Activated T-cell treated with anti-CD3 and anti-CD28 coated beads, Interleukin-2, amount 50 U/mL, for 72 hours (primary cell): ENCODE results near the gene CCDC60. TPM values are rescaled to one million over a fixed set of nuclear protein-coding genes. Genes with fewer than 3 reads are reported as not detected.
A peak's percentile ranks its signal among the peaks of the same experiment; 100 is the strongest.

Experiments
- ATAC-seq, 2 donors: fragments of 150-1000 bp; cut with Tn5 transposase; replicated peaks in 1 of 2; 2 replicates each; pipeline ENCODE4 v1.10.0; 2021; ENCODE audit warnings: moderate library complexity in 2 of 2, mild to moderate bottlenecking in 1 of 2
- DNase-seq, 2 donors: peaks; one replicate each; pipeline ENCODE4 v3.0.0; 2021 to 2022; ENCODE audit warnings: mixed read lengths in 1 of 2
- H3K27ac Mint-ChIP-seq: one replicate; pipeline ENCODE4 v1.8.0; 2022; ENCODE audit warnings: mild to moderate bottlenecking, moderate library complexity, mixed read lengths
- H3K27me3 Mint-ChIP-seq: one replicate; pipeline ENCODE4 v1.8.0; 2022; ENCODE audit warnings: low read depth, mixed read lengths
- H3K36me3 Mint-ChIP-seq, 2 donors: one replicate each; pipeline ENCODE4 v1.8.0; 2022; ENCODE audit warnings: mixed read lengths in 2 of 2, mild to moderate bottlenecking in 1 of 2; ENCODE audit not compliant: insufficient read depth in 2 of 2
- H3K4me1 Mint-ChIP-seq: one replicate; pipeline ENCODE4 v1.8.0; 2022; ENCODE audit warnings: low read depth, mixed read lengths
- H3K4me3 Mint-ChIP-seq, 2 donors: one replicate each; pipeline ENCODE4 v1.8.0; 2022; ENCODE audit warnings: mild to moderate bottlenecking in 2 of 2, mixed read lengths in 2 of 2, moderate library complexity in 2 of 2
- H3K9me3 Mint-ChIP-seq, 2 donors: one replicate each; pipeline ENCODE4 v1.8.0; 2022; ENCODE audit warnings: mixed read lengths in 2 of 2
- total RNA-seq, 2 donors: library from RNA; stranded (reverse); gene quantifications; one replicate each; pipeline ENCODE4 v1.2.3, GENCODE V29; 2022

CCDC60 gene
- total RNA-seq, 2 donors from 2014 or later, result not detected

DNA sequence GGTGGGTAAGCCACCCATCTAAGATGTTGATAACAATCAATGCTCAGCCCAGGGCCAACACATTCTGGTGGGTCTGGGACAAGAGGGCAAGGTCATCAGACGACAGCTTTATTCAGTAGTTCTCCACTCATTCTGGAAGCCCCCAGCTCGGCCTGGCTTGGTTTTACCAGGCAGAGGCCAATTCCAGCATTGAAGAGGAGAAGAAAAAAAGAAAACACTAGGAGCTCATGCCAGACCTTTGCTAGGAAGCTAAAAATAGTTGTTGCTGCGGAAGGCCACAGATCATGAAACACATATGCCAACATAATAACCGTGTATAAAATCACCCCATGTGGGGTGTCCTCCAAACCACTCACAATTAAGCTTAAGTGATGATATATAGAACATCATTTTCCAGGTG, 44.4 kb downstream of the CCDC60 start:
- Mint-ChIP-seq H3K27ac (no peak overlapping the region), H3K27me3 (no peaks in the 10 kb centered on the region), H3K36me3 (no peaks in the 10 kb centered on the region), H3K4me1 (no peaks in the 10 kb centered on the region), H3K4me3 (no peak overlapping the region), H3K9me3 (peaks cover 0 to 2% of the 10 kb centered on the region in 2 donors)
- DNase-seq (no peak), ATAC-seq (no peak)

DNA sequence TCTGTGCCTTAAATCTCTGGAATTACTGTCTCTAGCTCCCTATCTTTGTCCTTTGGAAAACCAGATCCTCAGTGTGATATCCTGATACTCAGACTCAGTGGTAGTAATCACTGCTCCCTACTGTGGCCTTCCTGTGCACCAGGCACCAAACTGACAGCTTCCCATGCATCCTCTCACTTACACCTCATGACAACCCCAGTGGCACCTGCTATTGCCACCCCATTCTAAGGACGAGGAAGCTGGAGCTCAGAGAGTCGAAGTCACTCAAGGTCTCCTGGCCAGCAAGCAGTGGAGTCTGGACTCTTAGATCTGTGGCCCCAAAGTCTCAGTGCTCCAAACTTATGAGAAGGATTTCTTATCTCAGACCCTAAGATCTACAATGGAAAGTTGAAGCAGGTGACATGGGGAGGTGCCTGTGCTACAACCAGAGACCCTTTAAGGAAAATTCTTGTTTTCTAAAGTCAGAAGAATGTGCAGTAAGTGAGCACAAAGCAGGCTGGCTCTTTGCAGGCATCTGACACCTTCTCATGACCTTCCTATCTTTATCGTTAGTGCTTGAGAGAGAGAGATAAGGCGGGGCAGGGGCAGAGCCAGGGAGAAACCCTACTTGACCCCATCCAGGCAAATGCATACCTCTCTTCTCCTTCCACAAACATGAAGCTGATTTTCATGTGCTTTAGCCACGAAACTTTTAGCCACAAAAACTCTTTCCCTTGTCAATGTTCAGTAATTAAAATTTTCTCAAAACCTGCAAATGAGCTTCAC, 47.1 kb downstream of the CCDC60 start:
- Mint-ChIP-seq H3K9me3 (peaks cover 2 to 3% of the 10 kb centered on the region in 2 donors), H3K36me3 (no peaks in the 10 kb centered on the region), H3K27me3 (no peaks in the 10 kb centered on the region), H3K27ac (no peak overlapping the region), H3K4me1 (no peaks in the 10 kb centered on the region), H3K4me3 (no peak overlapping the region)
- DNase-seq, result no peak
- no peak for ATAC-seq

DNA sequence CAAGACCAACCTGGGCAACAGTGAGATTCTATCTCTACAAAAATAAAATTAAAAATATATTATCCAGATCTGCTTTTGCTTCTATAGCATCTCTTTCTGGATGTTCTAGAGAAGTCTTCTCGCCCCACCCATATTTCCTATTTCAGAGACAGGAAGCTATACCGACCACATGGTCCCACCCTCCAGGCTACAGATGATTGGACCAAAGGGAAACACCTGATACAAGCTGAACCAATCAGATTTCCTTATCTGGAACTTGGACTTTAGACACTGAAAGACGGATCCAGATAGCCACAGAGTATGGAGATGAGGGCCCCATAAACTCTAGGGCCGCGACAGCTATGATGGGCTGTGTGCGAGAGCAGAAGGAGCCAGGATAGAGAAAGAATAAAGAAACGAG, 48.7 kb downstream of the CCDC60 start:
- DNase-seq (no peak), ATAC-seq (no peak)
- Mint-ChIP-seq H3K27ac (no peak overlapping the region), H3K9me3 (peaks cover 2 to 3% of the 10 kb centered on the region in 2 donors), H3K36me3 (no peaks in the 10 kb centered on the region), H3K4me3 (no peak overlapping the region), H3K27me3 (no peaks in the 10 kb centered on the region), H3K4me1 (no peaks in the 10 kb centered on the region)

- Mint-ChIP-seq H3K4me3 (no peak overlapping the region), H3K9me3 (peaks cover 2 to 3% of the 10 kb centered on the region in 2 donors), H3K36me3 (no peaks in the 10 kb centered on the region), H3K27ac (no peak overlapping the region), H3K27me3 (no peaks in the 10 kb centered on the region), H3K4me1 (no peaks in the 10 kb centered on the region)
- no peak for DNase-seq
- no peak for ATAC-seq
These were observed 49.8 kb downstream of the CCDC60 start for GRCh38 chr12:119384340-119384739.

- no peak overlapping the region for H3K4me3 Mint-ChIP-seq
- no peaks in the 10 kb centered on the region for H3K36me3 Mint-ChIP-seq
- no peak overlapping the region for H3K27ac Mint-ChIP-seq
- peaks cover 2 to 3% of the 10 kb centered on the region in 2 donors for H3K9me3 Mint-ChIP-seq
- DNase-seq, result no peak
- no peaks in the 10 kb centered on the region for H3K27me3 Mint-ChIP-seq
- H3K4me1 Mint-ChIP-seq, result no peaks in the 10 kb centered on the region
- no peak for ATAC-seq
These were observed 51.1 kb downstream of the CCDC60 start for GRCh38 chr12:119385659-119386058.

- no peaks in the 10 kb centered on the region for H3K36me3 Mint-ChIP-seq
- ATAC-seq, result no peak
- H3K4me1 Mint-ChIP-seq, result no peaks in the 10 kb centered on the region
- DNase-seq, result no peak
- H3K4me3 Mint-ChIP-seq, result no peak overlapping the region
- H3K27ac Mint-ChIP-seq, result no peak overlapping the region
- H3K9me3 Mint-ChIP-seq, result peaks cover 0 to 3% of the 10 kb centered on the region in 2 donors
- no peaks in the 10 kb centered on the region for H3K27me3 Mint-ChIP-seq
These were observed 55.2 kb downstream of the CCDC60 start for GRCh38 chr12:119389687-119390086.

DNA sequence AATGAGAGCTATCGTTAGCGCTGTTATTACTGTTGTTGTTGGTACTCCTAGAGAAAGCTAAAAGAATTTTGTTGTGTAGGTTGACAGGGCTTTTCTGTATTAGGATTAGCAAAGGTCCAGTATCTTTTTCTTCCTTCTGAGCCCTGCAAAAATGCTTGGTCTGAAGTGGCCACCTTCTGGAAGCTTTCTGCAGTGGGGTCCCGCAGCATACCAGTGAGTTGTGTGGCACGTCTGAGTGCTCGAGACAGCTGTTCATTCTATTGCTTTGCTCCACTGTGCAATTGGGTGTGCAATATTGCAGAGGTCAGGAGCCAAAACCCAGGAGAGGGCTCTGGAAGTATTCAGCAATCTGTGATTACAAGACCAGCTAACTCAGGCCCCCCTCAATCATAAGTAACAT, 57.1 kb downstream of the CCDC60 start:
- no peaks in the 10 kb centered on the region for H3K9me3 Mint-ChIP-seq
- H3K4me1 Mint-ChIP-seq, result no peaks in the 10 kb centered on the region
- H3K4me3 Mint-ChIP-seq, result no peak overlapping the region
- H3K27ac Mint-ChIP-seq, result no peak overlapping the region
- peaks cover 0 to 2% of the 10 kb centered on the region in 2 donors for H3K36me3 Mint-ChIP-seq
- ATAC-seq (no peak), DNase-seq (no peak)
- H3K27me3 Mint-ChIP-seq, result no peaks in the 10 kb centered on the region

DNA sequence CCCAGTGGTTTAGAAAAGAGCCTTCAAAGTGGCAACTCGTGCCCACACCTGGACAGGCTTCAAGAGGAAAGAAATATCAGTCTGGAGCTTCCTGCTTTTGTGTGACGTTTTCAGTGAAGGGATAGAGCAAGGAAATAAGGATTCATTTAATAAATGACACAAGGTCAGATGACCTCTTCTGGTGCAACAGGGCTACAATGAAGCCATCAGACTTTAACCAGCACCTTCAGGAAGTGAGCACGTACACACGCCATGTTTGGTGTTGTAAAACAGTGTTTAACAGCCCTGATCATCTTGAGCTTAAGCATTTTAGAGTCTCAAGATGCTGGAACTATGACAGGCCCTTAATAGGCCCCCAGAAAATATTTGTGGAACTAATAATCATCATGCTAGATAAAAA, 59.1 kb downstream of the CCDC60 start:
- ATAC-seq (no peak), DNase-seq (no peak)
- Mint-ChIP-seq H3K4me3 (no peak overlapping the region), H3K36me3 (peaks cover 0 to 2% of the 10 kb centered on the region in 2 donors), H3K9me3 (no peaks in the 10 kb centered on the region), H3K4me1 (no peaks in the 10 kb centered on the region), H3K27me3 (no peaks in the 10 kb centered on the region), H3K27ac (no peak overlapping the region)

- no peak for ATAC-seq
These were observed 63.0 kb downstream of the CCDC60 start for GRCh38 chr12:119397540-119397939.

GRCh38 chr12:119398190-119398589, 63.7 kb downstream of the CCDC60 start:
- Mint-ChIP-seq H3K36me3 (peaks cover 0 to 2% of the 10 kb centered on the region in 2 donors), H3K9me3 (no peaks in the 10 kb centered on the region), H3K27ac (no peak overlapping the region), H3K4me3 (no peak overlapping the region), H3K4me1 (no peaks in the 10 kb centered on the region), H3K27me3 (no peaks in the 10 kb centered on the region)
- no peak for DNase-seq
- ATAC-seq, result no peak

More at GRCh38 chr12:119397540-119397939, 63.0 kb downstream of the CCDC60 start:
- Mint-ChIP-seq H3K27ac (no peak overlapping the region), H3K4me3 (no peak overlapping the region), H3K36me3 (peaks cover 0 to 2% of the 10 kb centered on the region in 2 donors), H3K27me3 (no peaks in the 10 kb centered on the region), H3K9me3 (no peaks in the 10 kb centered on the region), H3K4me1 (no peaks in the 10 kb centered on the region)
- DNase-seq, result no peak

DNA sequence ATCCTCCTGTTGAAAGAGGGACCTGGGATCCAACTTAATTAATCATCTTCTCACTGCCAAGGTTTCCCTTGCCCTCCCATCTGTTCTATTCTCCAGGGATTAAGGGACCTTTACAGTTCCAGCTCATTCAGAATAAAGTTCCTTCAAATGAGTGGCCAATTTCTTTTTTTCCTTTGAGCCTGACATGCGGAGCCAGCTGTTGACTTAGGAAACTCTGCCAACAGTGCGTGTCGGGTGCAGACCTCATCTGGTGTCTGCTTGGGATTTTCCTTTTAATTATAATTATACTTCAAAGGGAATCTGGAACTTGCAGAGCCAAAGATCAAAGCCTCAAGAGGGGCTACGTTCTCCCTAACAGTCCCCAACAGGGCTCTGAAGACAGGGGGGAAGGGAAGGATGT, 64.8 kb downstream of the CCDC60 start:
- Mint-ChIP-seq H3K27me3 (no peaks in the 10 kb centered on the region), H3K4me1 (no peaks in the 10 kb centered on the region), H3K36me3 (peaks cover 0 to 2% of the 10 kb centered on the region in 2 donors), H3K27ac (no peak overlapping the region), H3K9me3 (no peaks in the 10 kb centered on the region), H3K4me3 (no peak overlapping the region)
- no peak for ATAC-seq
- no peak for DNase-seq

GRCh38 chr12:119406308-119406707, 71.8 kb downstream of the CCDC60 start:
- Mint-ChIP-seq H3K4me1 (no peaks in the 10 kb centered on the region), H3K27me3 (no peaks in the 10 kb centered on the region), H3K9me3 (no peaks in the 10 kb centered on the region), H3K27ac (peak overlapping the region; percentile 43), H3K4me3 (no peak overlapping the region), H3K36me3 (no peaks in the 10 kb centered on the region)
- ATAC-seq, result no peak
- DNase-seq, result no peak

- no peak for ATAC-seq
- H3K4me1 Mint-ChIP-seq, result no peaks in the 10 kb centered on the region
These were observed 72.3 kb downstream of the CCDC60 start for GRCh38 chr12:119406811-119407210.

DNA sequence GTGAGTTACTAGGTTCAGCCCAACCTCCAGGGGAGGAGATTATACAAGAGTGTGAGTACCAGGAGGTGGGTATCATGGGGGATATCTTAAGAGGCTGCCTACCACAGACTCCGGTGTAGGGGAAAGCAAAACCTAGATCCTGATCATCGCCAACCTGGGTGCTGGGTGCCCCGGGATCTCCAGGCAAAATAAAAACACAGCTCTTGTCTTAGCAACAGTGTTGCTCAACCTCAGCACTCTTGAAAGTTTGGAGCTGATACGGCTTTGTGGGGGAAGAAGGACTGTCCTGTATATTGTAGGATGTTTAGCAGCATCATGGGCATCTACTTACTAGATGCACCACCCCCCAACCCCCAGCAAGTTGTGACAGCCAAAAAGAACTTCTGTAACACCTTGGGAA, 74.5 kb downstream of the CCDC60 start:
- no peaks in the 10 kb centered on the region for H3K36me3 Mint-ChIP-seq
- ATAC-seq (no peak), DNase-seq (no peak)
- no peaks in the 10 kb centered on the region for H3K9me3 Mint-ChIP-seq
- H3K4me1 Mint-ChIP-seq, result no peaks in the 10 kb centered on the region
- no peaks in the 10 kb centered on the region for H3K27me3 Mint-ChIP-seq
- no peak overlapping the region for H3K4me3 Mint-ChIP-seq
- H3K27ac Mint-ChIP-seq, result no peak overlapping the region

More at GRCh38 chr12:119406811-119407210, 72.3 kb downstream of the CCDC60 start:
- Mint-ChIP-seq H3K27ac (no peak overlapping the region), H3K4me3 (no peak overlapping the region), H3K36me3 (no peaks in the 10 kb centered on the region), H3K9me3 (no peaks in the 10 kb centered on the region), H3K27me3 (no peaks in the 10 kb centered on the region)
- no peak for DNase-seq
